Measurements from ENCODE around the gene PERP. TPM values are rescaled to one million over a fixed set of nuclear protein-coding genes. Genes with fewer than 3 reads are reported as not detected.

Gene PERP
- total RNA-seq, 2 donors from 2014 or later, result 85.4 to 120 TPM

DNA sequence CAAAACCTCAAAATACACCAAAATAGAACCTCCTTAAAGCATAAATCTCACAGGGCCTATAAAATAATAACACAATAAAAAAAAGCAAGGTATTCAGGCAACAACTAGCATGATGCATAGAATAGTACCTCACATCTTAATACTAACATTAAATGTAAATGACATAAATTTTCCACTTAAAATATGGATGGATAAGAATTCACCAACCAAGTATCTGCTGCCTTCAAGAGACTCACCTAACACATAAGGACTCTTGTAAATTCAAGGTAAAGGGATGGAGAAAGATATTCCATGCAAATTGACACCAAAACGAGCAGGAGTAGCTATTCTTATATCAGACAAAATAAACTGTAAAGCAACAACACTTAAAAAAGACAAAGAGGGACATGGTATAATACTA is 52.2 kb downstream of the PERP start:
- Histone ChIP-seq H3K9me3 (ENCODE audit: control insufficient read depth, low read length) (peaks cover 21% of the 10 kb centered on the region), H3K36me3 (ENCODE audit: control insufficient read depth, insufficient read depth, low read length) (no peaks in the 10 kb centered on the region), H3K4me1 (ENCODE audit: control insufficient read depth, insufficient read depth, low read length) (no peaks in the 10 kb centered on the region), H3K9ac (ENCODE audit: extremely low read depth, low read length, poor library complexity, severe bottlenecking) (no peak overlapping the region), H3K27ac (ENCODE audit: low read depth, low read length) (no peak overlapping the region), H3K27me3 (ENCODE audit: control insufficient read depth, insufficient read depth, low read length, poor library complexity, severe bottlenecking) (no peaks in the 10 kb centered on the region), H3K4me3 (ENCODE audit: low read length) (no peak overlapping the region)
- no peak for DNase-seq
- H3K4me3 Mint-ChIP-seq, result no peak overlapping the region
- H3K9me3 Mint-ChIP-seq, result peaks cover 29% of the 10 kb centered on the region
- no peak overlapping the region for H3K27ac Mint-ChIP-seq
- H3K36me3 Mint-ChIP-seq (ENCODE audit: low read depth), result no peaks in the 10 kb centered on the region
- no peaks in the 10 kb centered on the region for H3K4me1 Mint-ChIP-seq
- TF ChIP-seq, protein P1, sequence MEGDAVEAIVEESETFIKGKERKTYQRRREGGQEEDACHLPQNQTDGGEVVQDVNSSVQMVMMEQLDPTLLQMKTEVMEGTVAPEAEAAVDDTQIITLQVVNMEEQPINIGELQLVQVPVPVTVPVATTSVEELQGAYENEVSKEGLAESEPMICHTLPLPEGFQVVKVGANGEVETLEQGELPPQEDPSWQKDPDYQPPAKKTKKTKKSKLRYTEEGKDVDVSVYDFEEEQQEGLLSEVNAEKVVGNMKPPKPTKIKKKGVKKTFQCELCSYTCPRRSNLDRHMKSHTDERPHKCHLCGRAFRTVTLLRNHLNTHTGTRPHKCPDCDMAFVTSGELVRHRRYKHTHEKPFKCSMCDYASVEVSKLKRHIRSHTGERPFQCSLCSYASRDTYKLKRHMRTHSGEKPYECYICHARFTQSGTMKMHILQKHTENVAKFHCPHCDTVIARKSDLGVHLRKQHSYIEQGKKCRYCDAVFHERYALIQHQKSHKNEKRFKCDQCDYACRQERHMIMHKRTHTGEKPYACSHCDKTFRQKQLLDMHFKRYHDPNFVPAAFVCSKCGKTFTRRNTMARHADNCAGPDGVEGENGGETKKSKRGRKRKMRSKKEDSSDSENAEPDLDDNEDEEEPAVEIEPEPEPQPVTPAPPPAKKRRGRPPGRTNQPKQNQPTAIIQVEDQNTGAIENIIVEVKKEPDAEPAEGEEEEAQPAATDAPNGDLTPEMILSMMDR (conservative IDR thresholded peaks at IDR 0.05), result no peak
- no peaks in the 10 kb centered on the region for H3K27me3 Mint-ChIP-seq (ENCODE audit: insufficient read depth)
- 100% methylated on average over 1 of the region's 1 CpG; no CpG with 5 or more reads in 1 of the 2 experiments for WGBS, 2 experiments (ENCODE audit: insufficient coverage in 1 of 2, insufficient read length in 1 of 2)

DNA sequence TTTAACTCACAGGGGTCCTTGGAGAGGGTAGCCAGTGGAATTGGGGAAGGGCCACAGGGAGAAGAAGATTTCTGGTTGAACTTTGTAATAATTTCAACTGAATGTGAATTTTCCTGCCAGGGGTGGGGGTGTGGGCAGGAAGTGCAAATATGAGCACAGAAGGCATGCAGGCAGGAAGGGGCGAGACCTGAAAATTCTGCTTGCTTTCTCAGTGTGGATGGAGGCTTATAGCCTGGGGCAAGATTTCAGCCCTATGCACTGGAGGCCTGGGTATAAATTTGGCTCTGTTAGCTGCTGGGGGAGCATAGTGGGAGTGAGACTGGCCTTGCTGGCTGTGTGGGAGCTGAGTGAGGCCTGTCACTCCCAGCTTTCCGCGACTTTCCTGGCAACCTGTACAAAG is 54.4 kb downstream of the PERP start:
- no peaks in the 10 kb centered on the region for H3K4me1 ChIP-seq (ENCODE audit: control insufficient read depth, insufficient read depth, low read length)
- H3K27ac Mint-ChIP-seq, result no peak overlapping the region
- peaks cover 19% of the 10 kb centered on the region for H3K9me3 ChIP-seq (ENCODE audit: control insufficient read depth, low read length)
- no peak for DNase-seq
- no peak overlapping the region for H3K27ac ChIP-seq (ENCODE audit: low read depth, low read length)
- H3K4me1 Mint-ChIP-seq, result no peaks in the 10 kb centered on the region
- no peaks in the 10 kb centered on the region for H3K36me3 Mint-ChIP-seq (ENCODE audit: low read depth)
- H3K27me3 Mint-ChIP-seq (ENCODE audit: insufficient read depth), result no peaks in the 10 kb centered on the region
- no peaks in the 10 kb centered on the region for H3K36me3 ChIP-seq (ENCODE audit: control insufficient read depth, insufficient read depth, low read length)
- H3K27me3 ChIP-seq (ENCODE audit: control insufficient read depth, insufficient read depth, low read length, poor library complexity, severe bottlenecking), result no peaks in the 10 kb centered on the region
- no peak overlapping the region for H3K9ac ChIP-seq (ENCODE audit: extremely low read depth, low read length, poor library complexity, severe bottlenecking)
- no peak overlapping the region for H3K4me3 Mint-ChIP-seq
- H3K9me3 Mint-ChIP-seq, result peaks cover 22% of the 10 kb centered on the region
- no peak overlapping the region for H3K4me3 ChIP-seq (ENCODE audit: low read length)
- TF ChIP-seq, protein P1 (conservative IDR thresholded peaks at IDR 0.05), result no peak
- 94 to 100% methylated on average over 2 to 3 of the region's 3 CpGs for WGBS, 2 experiments (ENCODE audit: insufficient coverage in 1 of 2, insufficient read length in 1 of 2)

DNA sequence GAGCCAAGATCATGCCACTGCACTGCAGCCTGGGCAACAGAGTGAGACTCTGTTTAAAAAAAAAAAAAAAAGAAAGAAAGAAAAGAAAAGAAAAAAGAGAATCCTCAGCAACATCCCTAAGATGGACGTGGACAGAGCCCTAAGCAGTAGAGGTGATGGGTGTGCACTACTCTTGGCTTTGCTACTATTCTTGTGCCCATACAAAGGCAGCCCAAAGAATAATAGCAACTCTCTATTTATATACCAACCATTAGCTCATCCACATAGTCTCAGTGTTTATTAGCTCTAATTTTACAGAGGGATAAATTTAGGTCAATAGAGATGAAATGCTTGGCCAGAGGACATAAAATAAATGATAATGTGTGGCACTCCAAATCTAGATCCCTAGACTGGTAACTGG is 62.2 kb downstream of the PERP start:
- H3K27ac ChIP-seq (ENCODE audit: low read depth, low read length), result no peak overlapping the region
- H3K36me3 ChIP-seq (ENCODE audit: control insufficient read depth, insufficient read depth, low read length), result no peaks in the 10 kb centered on the region
- no peak overlapping the region for H3K9ac ChIP-seq (ENCODE audit: extremely low read depth, low read length, poor library complexity, severe bottlenecking)
- H3K4me3 ChIP-seq (ENCODE audit: low read length), result no peak overlapping the region
- no peaks in the 10 kb centered on the region for H3K4me1 ChIP-seq (ENCODE audit: control insufficient read depth, insufficient read depth, low read length)
- no peaks in the 10 kb centered on the region for H3K27me3 ChIP-seq (ENCODE audit: control insufficient read depth, insufficient read depth, low read length, poor library complexity, severe bottlenecking)
- 100% methylated on average over 1 of the region's 1 CpG for WGBS, 2 experiments (ENCODE audit: insufficient coverage in 1 of 2, insufficient read length in 1 of 2)
- peaks cover 8% of the 10 kb centered on the region for H3K9me3 ChIP-seq (ENCODE audit: control insufficient read depth, low read length)
- no peak overlapping the region for H3K27ac Mint-ChIP-seq
- H3K4me3 Mint-ChIP-seq, result no peak overlapping the region
- TF ChIP-seq, protein P1 (conservative IDR thresholded peaks at IDR 0.05), result no peak
- DNase-seq, result no peak
- no peaks in the 10 kb centered on the region for H3K36me3 Mint-ChIP-seq (ENCODE audit: low read depth)
- peaks cover 3% of the 10 kb centered on the region for H3K4me1 Mint-ChIP-seq
- no peaks in the 10 kb centered on the region for H3K27me3 Mint-ChIP-seq (ENCODE audit: insufficient read depth)
- peaks cover 12% of the 10 kb centered on the region for H3K9me3 Mint-ChIP-seq

Measured in endodermal cell (in vitro differentiated cells).